GM12875 (cell line): ENCODE data around the gene SMG5.

Experiments used
- H3K4me3 ChIP-seq: one replicate; pipeline ENCODE4 v1.5.1; 2011; ENCODE audit warnings: low read depth, low read length, control low read depth
- TF ChIP-seq, protein P1 (sequence below): IDR thresholded peaks from 2 replicates; pipeline ENCODE4 v1.5.1; 2011; ENCODE audit warnings: low read depth, mild to moderate bottlenecking, control low read depth, inconsistent platforms, low read length, moderate library complexity, borderline replicate concordance; ENCODE audit not compliant: insufficient read depth

Gene SMG5

DNA sequence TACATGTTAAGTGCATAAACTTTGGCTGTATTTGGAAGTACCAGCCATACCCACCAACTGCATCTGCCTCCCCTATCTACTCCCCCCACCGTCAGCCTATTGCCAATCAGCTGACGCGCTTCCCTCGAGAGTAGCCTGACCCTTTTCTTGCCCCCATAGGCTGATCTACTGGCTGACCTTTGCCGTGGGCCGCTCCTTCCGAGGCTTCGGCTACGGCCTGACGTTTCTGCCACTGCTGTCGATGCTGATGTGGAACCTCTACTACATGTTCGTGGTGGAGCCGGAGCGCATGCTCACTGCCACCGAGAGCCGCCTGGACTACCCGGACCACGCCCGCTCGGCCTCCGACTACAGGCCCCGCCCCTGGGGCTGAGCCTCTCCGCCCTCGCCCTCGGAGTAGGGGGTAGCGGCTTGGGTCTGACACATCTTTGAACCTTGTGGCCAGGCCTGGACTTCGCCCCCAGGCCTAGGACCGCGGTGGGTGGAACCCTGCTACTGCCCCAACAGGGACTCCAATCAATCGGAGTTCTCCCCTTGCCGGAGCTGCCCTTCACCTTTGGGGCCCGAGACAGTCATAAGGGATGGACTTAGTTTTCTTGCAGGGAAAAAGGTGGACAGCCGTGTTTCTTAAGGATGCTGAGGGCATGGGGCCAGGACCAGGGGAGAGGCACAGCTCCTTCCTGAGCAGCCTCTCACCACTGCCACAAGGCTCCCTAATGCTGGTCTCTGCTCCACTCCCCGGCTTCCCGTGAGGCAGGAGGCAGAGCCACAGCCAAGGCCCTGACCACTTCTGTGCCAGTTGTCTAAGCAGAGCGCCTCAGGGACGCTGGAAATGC is 8.8 kb upstream of the SMG5 start:
- no peak overlapping the region for H3K4me3 ChIP-seq
- TF ChIP-seq, protein P1, sequence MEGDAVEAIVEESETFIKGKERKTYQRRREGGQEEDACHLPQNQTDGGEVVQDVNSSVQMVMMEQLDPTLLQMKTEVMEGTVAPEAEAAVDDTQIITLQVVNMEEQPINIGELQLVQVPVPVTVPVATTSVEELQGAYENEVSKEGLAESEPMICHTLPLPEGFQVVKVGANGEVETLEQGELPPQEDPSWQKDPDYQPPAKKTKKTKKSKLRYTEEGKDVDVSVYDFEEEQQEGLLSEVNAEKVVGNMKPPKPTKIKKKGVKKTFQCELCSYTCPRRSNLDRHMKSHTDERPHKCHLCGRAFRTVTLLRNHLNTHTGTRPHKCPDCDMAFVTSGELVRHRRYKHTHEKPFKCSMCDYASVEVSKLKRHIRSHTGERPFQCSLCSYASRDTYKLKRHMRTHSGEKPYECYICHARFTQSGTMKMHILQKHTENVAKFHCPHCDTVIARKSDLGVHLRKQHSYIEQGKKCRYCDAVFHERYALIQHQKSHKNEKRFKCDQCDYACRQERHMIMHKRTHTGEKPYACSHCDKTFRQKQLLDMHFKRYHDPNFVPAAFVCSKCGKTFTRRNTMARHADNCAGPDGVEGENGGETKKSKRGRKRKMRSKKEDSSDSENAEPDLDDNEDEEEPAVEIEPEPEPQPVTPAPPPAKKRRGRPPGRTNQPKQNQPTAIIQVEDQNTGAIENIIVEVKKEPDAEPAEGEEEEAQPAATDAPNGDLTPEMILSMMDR, result no peak

DNA sequence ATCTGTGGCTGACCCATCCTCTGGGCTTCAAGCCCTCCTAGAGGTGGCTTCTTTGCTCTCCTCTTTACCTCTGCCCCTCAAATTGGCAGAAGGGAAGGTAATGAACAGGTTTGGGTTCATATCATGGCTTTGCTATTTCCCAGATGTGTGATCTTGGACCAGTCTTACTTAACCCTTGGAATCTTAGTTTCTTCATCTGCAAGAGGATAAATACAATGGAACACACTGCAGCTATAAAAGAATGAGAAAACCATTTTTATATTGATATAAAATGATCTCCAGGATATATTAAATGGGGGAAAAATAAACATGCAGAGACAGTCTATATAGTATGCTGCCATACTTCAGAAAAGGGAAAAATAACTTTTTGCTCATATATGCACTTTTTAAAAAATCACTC is 7.2 kb upstream of the SMG5 start:
- TF ChIP-seq, protein P1, result no peak
- no peak overlapping the region for H3K4me3 ChIP-seq

DNA sequence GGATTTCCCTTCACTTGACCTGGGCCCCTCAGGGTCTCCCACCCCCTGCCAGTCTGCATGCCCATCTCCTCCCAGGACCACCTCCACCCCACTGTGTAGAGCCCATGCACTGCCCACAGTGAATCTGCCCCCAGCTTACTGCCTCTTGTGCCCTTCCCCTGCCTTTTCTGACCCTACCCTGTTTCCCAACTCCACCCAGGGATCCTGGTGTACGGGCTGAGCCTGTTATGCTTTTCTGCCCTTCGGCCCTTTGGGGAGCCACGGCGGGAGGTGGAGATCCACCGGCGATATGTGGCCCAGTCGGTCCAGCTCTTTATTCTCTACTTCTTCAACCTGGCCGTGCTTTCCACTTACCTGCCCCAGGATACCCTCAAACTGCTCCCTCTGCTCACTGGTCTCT is 3.4 kb upstream of the SMG5 start:
- H3K4me3 ChIP-seq, result no peak overlapping the region
- TF ChIP-seq, protein P1, result no peak

DNA sequence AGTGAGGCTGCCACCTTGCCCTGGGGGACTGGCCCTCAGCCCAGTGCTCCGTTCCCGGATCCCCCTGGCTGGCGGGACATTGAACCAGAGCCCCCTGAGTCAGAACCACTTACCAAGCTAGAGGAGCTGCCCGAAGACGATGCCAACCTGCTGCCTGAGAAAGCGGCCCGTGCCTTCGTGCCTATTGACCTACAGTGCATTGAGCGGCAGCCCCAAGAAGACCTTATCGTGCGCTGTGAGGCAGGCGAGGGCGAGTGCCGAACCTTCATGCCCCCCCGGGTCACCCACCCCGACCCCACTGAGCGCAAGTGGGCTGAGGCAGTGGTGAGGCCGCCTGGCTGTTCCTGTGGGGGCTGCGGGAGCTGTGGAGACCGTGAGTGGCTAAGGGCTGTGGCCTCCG is 2.8 kb upstream of the SMG5 start:
- TF ChIP-seq, protein P1, result no peak
- H3K4me3 ChIP-seq, result no peak overlapping the region

DNA sequence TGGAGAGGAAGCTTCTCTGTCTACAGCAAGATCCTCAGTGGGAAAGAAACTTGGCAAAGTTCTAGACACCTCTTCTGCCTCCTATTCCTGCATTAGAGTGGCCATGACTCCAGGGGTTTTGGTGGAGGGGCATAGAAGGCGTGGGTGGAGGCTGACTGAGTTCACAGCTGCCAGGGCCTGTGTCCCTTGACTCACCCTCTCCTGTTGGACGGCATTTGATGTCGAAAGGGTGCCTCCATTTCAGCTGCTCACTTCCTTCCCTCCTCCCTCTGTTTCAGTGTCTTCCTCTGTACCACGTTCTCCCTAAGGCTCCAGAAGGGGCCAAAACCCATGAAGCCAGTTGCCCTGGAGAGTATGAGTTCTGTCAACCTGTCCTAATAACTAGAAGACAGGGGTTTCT is 2.1 kb upstream of the SMG5 start:
- TF ChIP-seq, protein P1, result no peak

DNA sequence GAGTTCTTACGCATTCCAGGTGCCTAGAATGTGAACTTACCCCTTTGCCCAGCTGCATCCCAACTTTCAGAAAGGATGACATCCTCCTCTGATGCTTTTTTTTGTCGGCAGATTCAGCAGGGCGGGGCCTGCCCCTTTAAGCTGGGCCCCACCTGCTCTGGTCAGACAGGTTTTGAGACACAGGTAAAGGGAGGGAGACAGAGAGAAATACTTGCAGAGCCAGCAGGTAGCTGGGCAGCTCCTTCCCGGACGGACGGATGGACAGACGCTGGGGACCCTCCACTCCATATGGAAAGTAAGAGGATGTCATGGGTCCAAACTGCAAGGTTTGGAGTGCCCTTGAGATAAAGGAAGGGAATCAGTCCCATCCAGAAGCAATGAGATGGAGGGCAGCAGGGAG is 1.5 kb upstream of the SMG5 start, which contains the start of gene TMEM79:
Gene TMEM79 (plus strand): TSS at position 214 of the 400 bp plus-strand sequence. CDS start 902 bp downstream, outside the sequence.
- TF ChIP-seq, protein P1, result no peak
- H3K4me3 ChIP-seq, result peak within 1 kb of the TSS; percentile 91

More for the DNA sequence above, 2.1 kb upstream of the SMG5 start:
- no peak overlapping the region for H3K4me3 ChIP-seq

DNA sequence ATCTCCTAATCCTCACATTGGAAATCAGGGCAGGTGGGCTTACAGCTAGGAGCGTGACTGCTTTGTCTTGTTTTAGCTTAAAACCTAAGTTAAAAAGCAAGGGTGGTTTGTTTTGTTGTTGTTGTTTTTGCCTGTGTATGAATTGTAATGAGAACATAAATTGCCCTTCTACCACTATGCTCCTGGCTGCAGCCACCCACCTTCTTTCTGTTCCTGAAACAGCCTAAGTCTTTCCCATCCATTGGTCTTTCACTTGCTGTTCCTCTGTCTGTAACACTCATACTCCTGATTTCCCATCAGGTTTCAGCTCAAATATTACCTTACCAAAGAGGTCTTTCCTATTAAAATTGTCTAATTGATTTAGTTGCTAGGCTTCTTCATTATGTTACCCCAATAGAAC is 896 bp upstream of the SMG5 start:
- peak overlapping the region; percentile 91 for H3K4me3 ChIP-seq
- TF ChIP-seq, protein P1, result no peak
